Thoracic aorta endothelial cell (primary cell): Measurements from ENCODE around the gene TMEM86A. TPM values are rescaled to one million over a fixed set of nuclear protein-coding genes. Genes with fewer than 3 reads are reported as not detected.

Experiments
- total RNA-seq: library from RNA; depleted of rRNA; stranded (reverse); fragments of >200 nt; gene quantifications from 2 replicates; pipeline ENCODE4 v1.2.3, GENCODE V29; 2012

Gene TMEM86A
- total RNA-seq = 0.79 and 1.2 TPM in 2 replicates

GRCh38 chr11:18698341-18699268 is at the start of gene TMEM86A:
Gene TMEM86A (plus strand): TSS chr11:18698779. CDS start chr11:18698887, 108 bp downstream.

GRCh38 chr11:18726040-18726439 is 27.5 kb downstream of the TMEM86A start, which contains the start of gene IGSF22:
Gene IGSF22 (minus strand): TSS chr11:18726188. CDS start chr11:18724236, 1,952 bp downstream.

Other genes with a start within 250 kb of the TMEM86A start
- gene LDHAL6A, start 242.9 kb upstream of the TMEM86A start, total RNA-seq = not detected in 2 replicates
- gene TSG101, start 171.8 kb upstream of the TMEM86A start, total RNA-seq = 44.4 and 63.1 TPM in 2 replicates
- gene UEVLD, start 110.0 kb upstream of the TMEM86A start, total RNA-seq = 33.0 and 34.2 TPM in 2 replicates
- 0.13 and 0.65 TPM in 2 replicates for gene MISFA, start 99.0 kb upstream of the TMEM86A start, total RNA-seq
- gene SPTY2D1, start 64.4 kb upstream of the TMEM86A start, total RNA-seq = 22.6 and 25.3 TPM in 2 replicates
- not detected in 2 replicates for gene IGSF22, start 27.4 kb downstream of the TMEM86A start, total RNA-seq
- not detected in 2 replicates for gene PTPN5, start 93.0 kb downstream of the TMEM86A start, total RNA-seq
- not detected in 2 replicates for gene MRGPRX1, start 240.6 kb downstream of the TMEM86A start, total RNA-seq